Astrocyte (in vitro differentiated cells and primary cell): ENCODE results near the gene CDC73. TPM values are rescaled to one million over a fixed set of nuclear protein-coding genes. Genes with fewer than 3 reads are reported as not detected.

ENCODE experiments used
- DNase-seq: peaks from one replicate; pipeline ENCODE4 v3.0.0-alpha.2; 2010; ENCODE audit warnings: low read depth
- FAIRE-seq: peaks from 2 replicates; lab custom pipeline; 2011; peaks lifted over from hg19 to GRCh38; lab: Jason Lieb, UNC
- H2AFZ ChIP-seq: 2 replicates; pipeline ENCODE4 v1.6.0; 2012; ENCODE audit warnings: low read depth, low read length, inconsistent platforms
- H3K27ac ChIP-seq: 2 replicates; pipeline ENCODE4 v1.5.1; 2011; ENCODE audit warnings: low read depth, low read length, inconsistent platforms
- H3K27me3 ChIP-seq: 2 replicates; pipeline ENCODE4 v1.6.0; 2011; ENCODE audit warnings: low read length, inconsistent platforms; ENCODE audit not compliant: insufficient read depth
- H3K36me3 ChIP-seq: 2 replicates; pipeline ENCODE4 v1.5.1; 2011; ENCODE audit warnings: low read length, inconsistent platforms; ENCODE audit not compliant: insufficient read depth
- H3K4me1 ChIP-seq: 2 replicates; pipeline ENCODE4 v1.5.1; 2011; ENCODE audit warnings: low read length, inconsistent platforms; ENCODE audit not compliant: insufficient read depth
- H3K4me2 ChIP-seq: 2 replicates; pipeline ENCODE4 v1.6.0; 2012; ENCODE audit warnings: low read length, inconsistent platforms
- H3K4me3 ChIP-seq: 2 replicates; pipeline ENCODE4 v1.5.1; 2011; ENCODE audit warnings: low read depth, mild to moderate bottlenecking, low read length, inconsistent platforms; ENCODE audit not compliant: insufficient read depth
- H3K79me2 ChIP-seq: 2 replicates; pipeline ENCODE4 v1.6.0; 2012; ENCODE audit warnings: mild to moderate bottlenecking, low read length, inconsistent platforms; ENCODE audit not compliant: insufficient read depth
- H3K9ac ChIP-seq: 2 replicates; pipeline ENCODE4 v1.6.0; 2012; ENCODE audit warnings: mild to moderate bottlenecking, low read length, inconsistent platforms
- H3K9me3 ChIP-seq: 2 replicates; pipeline ENCODE4 v1.5.1; 2012; ENCODE audit warnings: low read depth, mild to moderate bottlenecking, low read length, inconsistent platforms; ENCODE audit not compliant: insufficient read depth
- H4K20me1 ChIP-seq: 2 replicates; pipeline ENCODE4 v1.6.0; 2012; ENCODE audit warnings: low read length, inconsistent platforms; ENCODE audit not compliant: insufficient read depth
- H3K27ac Mint-ChIP-seq: one replicate; pipeline ENCODE4 v1.8.0; 2021; ENCODE audit warnings: mild to moderate bottlenecking, mixed read lengths; ENCODE audit not compliant: unreplicated experiment
- H3K27me3 Mint-ChIP-seq: one replicate; pipeline ENCODE4 v1.8.0; 2021; ENCODE audit warnings: low read depth, mixed read lengths; ENCODE audit not compliant: unreplicated experiment
- H3K36me3 Mint-ChIP-seq: one replicate; pipeline ENCODE4 v1.8.0; 2021; ENCODE audit warnings: low read depth, mixed read lengths; ENCODE audit not compliant: unreplicated experiment
- H3K4me1 Mint-ChIP-seq: one replicate; pipeline ENCODE4 v1.8.0; 2021; ENCODE audit warnings: low read depth, mixed read lengths; ENCODE audit not compliant: unreplicated experiment
- H3K4me3 Mint-ChIP-seq: one replicate; pipeline ENCODE4 v1.8.0; 2021; ENCODE audit warnings: mild to moderate bottlenecking, moderate library complexity, mixed read lengths; ENCODE audit not compliant: unreplicated experiment
- H3K9me3 Mint-ChIP-seq: one replicate; pipeline ENCODE4 v1.8.0; 2021; ENCODE audit warnings: mild to moderate bottlenecking, mixed read lengths; ENCODE audit not compliant: unreplicated experiment
- CTCF ChIP-seq: IDR thresholded peaks from 2 replicates; pipeline ENCODE4 v1.5.1; 2011; ENCODE audit warnings: low read depth, mild to moderate bottlenecking, inconsistent platforms, low read length, moderate library complexity; ENCODE audit not compliant: insufficient read depth
- EZH2 ChIP-seq: IDR thresholded peaks from 2 replicates; pipeline ENCODE4 v1.6.1; 2012; ENCODE audit warnings: mild to moderate bottlenecking, low read length, inconsistent platforms; ENCODE audit not compliant: insufficient read depth
- total RNA-seq: library from RNA; stranded (reverse); gene quantifications from 2 replicates; pipeline ENCODE4 v1.2.1, GENCODE V29; 2021

Gene CDC73
- total RNA-seq, 1 donor from 2014 or later, result 77.7 TPM

GRCh38 chr1:193179094-193179493, 57.3 kb downstream of the CDC73 start:
- peaks cover 11% of the 10 kb centered on the region for H3K4me1 Mint-ChIP-seq

GRCh38 chr1:193181536-193181935, 59.7 kb downstream of the CDC73 start:
- FAIRE-seq (no peak), DNase-seq (peak; percentile 13)
- no peak overlapping the region for H3K4me2 ChIP-seq
- no peaks in the 10 kb centered on the region for H3K36me3 ChIP-seq
- Mint-ChIP-seq H3K36me3 (no peaks in the 10 kb centered on the region), H3K27ac (no peak overlapping the region), H3K9me3 (no peaks in the 10 kb centered on the region), H3K4me3 (no peak overlapping the region), H3K4me1 (peaks cover 22% of the 10 kb centered on the region), H3K27me3 (no peaks in the 10 kb centered on the region)
- no peaks in the 10 kb centered on the region for H3K27me3 ChIP-seq
- no peaks in the 10 kb centered on the region for H3K9me3 ChIP-seq
- H4K20me1 ChIP-seq, result peaks cover 45% of the 10 kb centered on the region
- H3K4me3 ChIP-seq, result no peak overlapping the region
- no peak overlapping the region for H3K9ac ChIP-seq
- H3K79me2 ChIP-seq, result peaks cover 66% of the 10 kb centered on the region
- TF ChIP-seq EZH2, result no peak
- TF ChIP-seq CTCF, result no peak
- no peak overlapping the region for H2AFZ ChIP-seq
- peaks cover 8% of the 10 kb centered on the region for H3K4me1 ChIP-seq
- H3K27ac ChIP-seq, result no peak overlapping the region

More at GRCh38 chr1:193179094-193179493, 57.3 kb downstream of the CDC73 start:
- Mint-ChIP-seq H3K27ac (no peak overlapping the region), H3K4me3 (no peak overlapping the region), H3K9me3 (no peaks in the 10 kb centered on the region), H3K27me3 (no peaks in the 10 kb centered on the region), H3K36me3 (no peaks in the 10 kb centered on the region)
- Histone ChIP-seq H3K36me3 (no peaks in the 10 kb centered on the region), H3K4me1 (no peaks in the 10 kb centered on the region), H3K4me2 (no peak overlapping the region), H3K4me3 (no peak overlapping the region), H3K27ac (no peak overlapping the region), H3K27me3 (no peaks in the 10 kb centered on the region), H2AFZ (no peak overlapping the region), H3K79me2 (peaks cover 63% of the 10 kb centered on the region), H3K9ac (no peak overlapping the region), H4K20me1 (peaks cover 45% of the 10 kb centered on the region), H3K9me3 (no peaks in the 10 kb centered on the region)
- DNase-seq (no peak), FAIRE-seq (no peak)
- TF ChIP-seq CTCF, result no peak
- no peak for TF ChIP-seq EZH2

GRCh38 chr1:193181985-193182384, 60.2 kb downstream of the CDC73 start:
- no peak for FAIRE-seq
- peaks cover 66% of the 10 kb centered on the region for H3K79me2 ChIP-seq
- no peaks in the 10 kb centered on the region for H3K27me3 Mint-ChIP-seq
- no peaks in the 10 kb centered on the region for H3K36me3 Mint-ChIP-seq
- no peak overlapping the region for H3K4me2 ChIP-seq
- H3K9me3 ChIP-seq, result no peaks in the 10 kb centered on the region
- no peak overlapping the region for H3K9ac ChIP-seq
- H3K27me3 ChIP-seq, result no peaks in the 10 kb centered on the region
- H4K20me1 ChIP-seq, result peaks cover 42% of the 10 kb centered on the region
- H3K4me3 Mint-ChIP-seq, result no peak overlapping the region
- no peak for DNase-seq
- H3K9me3 Mint-ChIP-seq, result no peaks in the 10 kb centered on the region
- no peak overlapping the region for H2AFZ ChIP-seq
- H3K4me3 ChIP-seq, result no peak overlapping the region
- peaks cover 25% of the 10 kb centered on the region for H3K4me1 Mint-ChIP-seq
- H3K27ac Mint-ChIP-seq, result no peak overlapping the region
- no peak overlapping the region for H3K27ac ChIP-seq
- H3K36me3 ChIP-seq, result no peaks in the 10 kb centered on the region
- TF ChIP-seq EZH2 (no peak), CTCF (no peak)
- peaks cover 8% of the 10 kb centered on the region for H3K4me1 ChIP-seq
